GM19467 (cell line): ENCODE results near the gene FNDC1.

Source experiments
- ATAC-seq: cut with Tn5 transposase; IDR thresholded peaks from one replicate; pipeline ENCODE4 v1.9.1; 2021; ENCODE audit warnings: mild to moderate bottlenecking, moderate library complexity; ENCODE audit not compliant: unreplicated experiment

FNDC1 gene

DNA sequence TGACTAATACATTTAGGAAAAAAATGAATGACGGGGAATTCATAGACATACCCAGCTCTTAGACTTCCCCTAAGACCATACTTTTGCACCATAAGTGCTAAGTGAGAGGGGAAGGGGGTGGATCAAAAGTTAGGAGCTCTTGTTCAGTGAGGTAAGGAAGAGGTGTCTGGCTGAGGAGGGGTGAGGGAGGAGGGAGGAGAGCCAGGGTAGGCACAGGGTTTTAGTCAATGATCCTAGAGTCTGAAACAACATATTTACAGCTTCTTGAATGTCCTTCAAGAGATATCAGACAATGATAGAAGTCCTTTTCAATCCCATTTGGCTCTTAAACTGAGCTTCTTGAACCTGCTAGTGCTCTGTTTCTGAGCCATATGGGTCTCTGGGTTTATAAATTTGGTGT, 135.4 kb downstream of the FNDC1 start:
- ATAC-seq, result no peak

DNA sequence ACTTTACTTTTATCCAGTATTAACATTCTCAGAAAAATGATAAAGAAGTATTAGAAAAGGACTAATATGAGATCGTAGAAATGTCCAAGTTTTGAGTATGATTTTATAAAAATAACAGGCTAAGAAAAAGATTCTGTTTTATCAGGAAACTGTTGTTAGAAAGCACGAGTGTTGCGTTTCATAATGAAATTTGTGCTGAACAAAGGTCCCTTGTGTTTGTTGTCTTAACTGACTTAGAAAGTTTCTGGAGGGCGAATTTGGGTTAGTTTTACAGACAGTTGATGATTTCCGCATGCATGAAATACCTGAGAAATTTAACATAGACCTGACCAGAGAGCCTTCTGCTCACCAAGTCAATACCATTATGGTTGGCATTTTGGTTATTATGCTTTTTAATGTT, 136.0 kb downstream of the FNDC1 start:
- no peak for ATAC-seq

DNA sequence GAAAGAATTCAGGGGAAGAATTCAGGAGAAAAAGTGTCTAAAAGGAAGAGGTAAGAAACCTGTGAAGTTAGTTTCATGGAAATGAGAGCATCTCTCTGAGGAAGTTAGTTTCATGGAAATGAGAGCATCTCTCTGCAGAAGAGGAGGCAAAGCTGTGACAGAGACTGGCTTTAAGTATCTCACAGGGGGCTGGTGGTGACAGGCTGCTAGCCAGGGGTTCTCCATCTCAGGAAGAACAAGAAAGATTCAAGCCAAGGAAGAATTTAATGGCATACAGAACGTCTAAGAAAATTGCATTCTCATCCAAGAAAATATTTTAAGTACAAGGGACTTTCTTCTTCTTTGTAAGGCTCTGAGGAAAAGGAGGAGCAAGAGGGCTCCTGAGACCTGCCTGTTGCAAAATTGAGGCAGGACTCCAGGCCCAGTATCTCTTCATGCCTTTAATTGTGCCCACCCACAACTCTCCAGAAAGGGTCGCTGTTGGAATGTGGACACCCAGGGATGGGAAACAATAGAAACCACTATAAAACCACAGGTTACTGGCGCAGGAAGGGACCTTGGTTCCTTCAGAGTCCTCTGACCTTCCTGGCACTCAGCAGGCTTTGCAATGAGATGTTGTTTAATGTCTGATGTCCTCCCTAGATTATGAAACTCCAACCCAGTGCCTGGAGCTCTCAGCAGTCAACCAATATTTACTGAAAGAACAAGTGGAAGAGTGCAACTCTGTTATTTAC, 136.8 kb downstream of the FNDC1 start:
- no peak for ATAC-seq

DNA sequence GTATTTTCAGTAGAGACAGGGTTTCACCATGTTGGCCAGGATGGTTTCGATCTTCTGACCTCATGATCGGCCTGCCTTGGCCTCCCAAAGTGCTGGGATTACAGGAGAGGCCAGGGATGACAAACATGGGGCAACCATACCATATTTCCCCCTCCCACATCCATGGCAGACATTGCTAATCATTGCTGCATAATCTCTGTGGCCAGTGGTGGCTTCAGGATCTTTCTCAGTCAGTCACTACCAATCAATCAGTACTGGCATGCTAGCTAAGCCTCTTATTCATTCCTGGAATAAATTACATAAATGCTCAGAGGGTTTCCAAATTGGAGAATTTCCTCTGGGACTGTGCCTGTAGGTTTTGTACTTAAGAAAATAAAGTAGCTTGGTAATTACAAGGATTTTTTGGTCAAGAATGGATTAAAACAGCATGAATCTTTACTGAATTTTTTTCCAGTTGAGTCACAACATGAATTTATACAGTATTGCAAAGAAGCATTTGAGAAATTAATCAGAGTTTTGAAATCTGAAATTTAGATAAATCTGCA, 138.1 kb downstream of the FNDC1 start:
- no peak for ATAC-seq

DNA sequence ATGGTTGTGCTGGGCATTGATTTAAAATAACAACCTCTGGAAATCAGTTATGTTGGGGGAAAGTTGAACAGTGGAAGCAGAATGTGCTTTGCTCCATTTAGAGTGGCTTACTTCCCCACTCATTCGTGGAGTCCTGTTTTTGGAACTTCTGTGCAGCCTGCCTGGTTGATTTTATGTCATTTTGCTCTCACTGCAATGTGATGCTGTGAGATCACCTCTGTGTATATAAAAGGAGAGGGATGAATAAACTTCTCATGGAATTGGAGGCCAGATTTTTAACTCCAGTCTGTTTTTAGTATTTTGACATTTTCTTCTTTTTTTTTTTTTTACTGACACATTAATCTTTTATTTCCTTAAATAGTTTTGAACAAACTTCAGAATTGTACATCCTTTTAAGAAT, 139.0 kb downstream of the FNDC1 start:
- ATAC-seq, result no peak

DNA sequence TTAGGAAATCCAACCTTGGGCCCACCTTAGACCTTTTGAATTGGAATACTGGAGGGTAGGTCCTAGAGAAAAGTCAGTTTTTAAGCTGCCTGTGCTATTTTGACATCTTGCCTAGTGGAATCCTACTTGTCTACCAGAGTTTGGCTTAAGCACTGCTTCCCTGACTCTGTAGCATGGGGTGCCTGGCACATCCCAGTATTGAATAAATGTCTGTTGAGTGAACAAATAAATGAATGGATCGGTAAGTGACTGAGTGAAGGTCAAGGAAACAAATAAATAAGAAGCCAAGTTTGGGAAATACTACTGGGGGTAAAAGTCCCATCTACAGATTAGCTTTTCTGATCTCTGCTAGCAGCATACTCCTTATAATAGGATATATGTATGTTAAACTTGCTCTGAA, 140.5 kb downstream of the FNDC1 start:
- no peak for ATAC-seq

DNA sequence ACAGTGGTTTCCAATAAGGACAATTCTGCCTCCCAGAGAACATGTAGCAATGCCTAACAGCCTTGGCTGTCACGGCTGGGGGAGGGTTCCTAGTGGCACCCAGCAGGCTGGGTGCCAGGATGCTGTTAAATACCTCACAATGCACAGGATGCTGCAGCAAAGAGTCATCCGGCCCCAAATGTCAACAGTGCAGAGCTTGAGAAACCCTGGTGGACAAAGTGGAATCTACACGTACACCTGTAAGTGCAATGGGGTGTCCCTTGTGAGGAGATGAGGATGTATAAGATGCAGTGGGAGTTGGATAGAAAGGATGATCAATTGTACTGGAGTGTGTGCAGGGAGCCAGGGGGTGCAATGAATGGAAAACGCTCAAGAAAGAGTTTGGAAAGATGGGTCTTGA, 142.4 kb downstream of the FNDC1 start:
- ATAC-seq, result no peak

DNA sequence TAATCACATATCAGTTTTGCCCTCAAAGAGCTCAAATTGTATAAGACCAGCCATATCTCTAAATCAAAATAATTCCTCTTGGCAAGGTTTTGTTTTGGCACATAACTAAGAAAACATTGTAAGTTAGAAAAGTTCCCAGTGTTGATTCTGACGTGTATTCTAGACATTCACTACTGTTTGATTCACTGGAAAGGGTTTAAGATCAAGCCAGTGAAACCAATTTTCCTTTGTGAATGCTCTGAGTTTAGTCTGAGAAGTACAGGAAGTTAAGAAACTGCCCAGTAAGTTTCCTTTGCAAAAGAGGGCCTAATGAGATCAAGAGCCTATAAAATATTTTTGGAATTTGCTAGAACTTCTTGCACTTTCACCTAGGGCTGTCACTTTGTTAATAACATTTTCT, 143.0 kb downstream of the FNDC1 start:
- ATAC-seq, result no peak

DNA sequence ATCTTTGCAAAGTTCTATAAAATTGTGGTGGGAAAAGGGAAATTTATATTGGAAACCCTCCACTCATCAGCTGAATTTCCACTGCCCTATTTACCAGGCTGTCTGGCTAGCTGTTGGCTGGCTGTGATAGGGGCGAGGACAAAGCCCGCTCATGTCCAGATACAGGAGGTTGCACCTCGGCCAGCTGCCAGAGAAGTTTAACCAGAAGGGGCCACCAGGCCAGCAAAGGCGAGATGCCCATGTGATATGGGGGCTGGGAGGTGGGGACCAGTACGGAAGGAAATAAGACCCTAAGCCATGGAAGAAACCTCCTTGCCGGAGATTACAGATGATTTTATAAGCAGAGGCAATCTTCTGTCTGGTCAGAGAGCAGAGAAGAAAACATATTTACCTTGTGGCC, 143.8 kb downstream of the FNDC1 start:
- no peak for ATAC-seq

DNA sequence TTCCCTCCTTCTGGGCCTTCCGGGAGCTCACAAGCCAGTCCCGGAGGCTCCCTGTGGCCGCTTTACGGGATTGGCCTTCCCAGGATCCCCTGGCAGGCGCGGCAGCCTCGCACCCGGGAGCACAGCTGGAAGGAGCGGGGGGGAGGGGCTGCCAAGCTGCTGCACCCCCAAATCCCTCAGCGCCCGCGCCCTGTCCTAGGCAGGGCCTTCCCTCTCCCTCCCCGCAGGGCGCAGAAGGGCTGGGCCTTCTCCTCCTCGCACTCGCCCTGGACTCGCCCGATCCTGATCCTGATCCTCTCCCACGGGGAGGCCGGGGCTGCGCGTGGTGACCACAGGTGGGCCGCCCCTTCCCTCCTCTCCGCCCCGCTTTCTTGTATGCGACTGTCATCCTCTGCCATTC, 146.4 kb downstream of the FNDC1 start:
- no peak for ATAC-seq

DNA sequence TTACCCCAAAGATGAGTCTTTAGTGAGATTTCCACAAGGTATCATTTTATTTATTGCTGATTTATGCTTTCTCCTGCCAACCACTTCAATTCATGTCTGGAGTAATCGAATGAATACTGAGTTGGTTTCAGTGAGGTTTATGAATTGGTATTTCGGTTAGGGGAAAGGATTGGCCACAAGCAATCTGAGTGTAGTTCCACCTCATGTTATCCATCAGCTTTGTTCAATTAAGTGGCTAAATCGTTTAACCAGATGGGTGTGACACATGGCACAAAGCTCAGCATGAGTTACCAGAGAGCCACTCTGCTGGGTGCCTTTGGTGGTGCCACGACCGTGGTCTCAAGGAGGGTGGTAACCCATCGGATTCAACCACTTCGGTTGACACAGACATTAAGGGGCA, 148.2 kb downstream of the FNDC1 start:
- ATAC-seq, result no peak

DNA sequence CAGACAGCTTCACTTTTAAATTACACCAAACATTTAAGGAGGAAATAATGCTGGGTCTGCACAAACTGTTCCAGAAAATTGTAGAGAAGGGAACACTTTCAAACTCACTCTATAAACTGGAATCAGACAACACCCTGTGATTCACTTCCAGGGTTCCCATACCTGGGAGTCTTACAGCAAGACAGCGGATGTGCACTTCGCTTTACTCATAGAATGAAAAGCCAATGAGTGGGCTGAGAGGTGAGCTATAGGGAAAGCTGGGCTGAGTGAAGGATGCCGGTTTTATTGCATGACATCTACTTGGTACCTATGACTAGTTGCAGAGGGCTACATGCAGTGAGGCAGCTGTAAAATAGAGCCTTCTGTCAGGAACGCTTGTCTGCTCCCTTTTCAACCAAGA, 152.1 kb downstream of the FNDC1 start:
- ATAC-seq, result no peak
